Activated CD8-positive, alpha-beta T cell treated with anti-CD3 and anti-CD28 coated beads, Interleukin-2, amount 10 ng/mL, durations not matched to agents 7 days and 5 days (primary cell): ENCODE results near the gene FAM204A. TPM values are rescaled to one million over a fixed set of nuclear protein-coding genes. Genes with fewer than 3 reads are reported as not detected.

Experiments used
- ATAC-seq: fragments of 150-1000 bp; cut with Tn5 transposase; one replicate; pipeline ENCODE4 v1.10.0; 2021; ENCODE audit warnings: moderate library complexity
- CTCF ChIA-PET: fragments of 350-600 bp; sonication (Branson Sonifier 250); formaldehyde crosslinking; loops from one replicate; lab custom pipeline; 2021; ENCODE audit warnings: antibody characterized with exemption; lab: Charles Lee
- POLR2A ChIA-PET: fragments of 350-600 bp; sonication (Branson Sonifier 250); formaldehyde crosslinking; loops from one replicate; lab custom pipeline; 2021; ENCODE audit warnings: antibody characterized with exemption; lab: Charles Lee
- DNase-seq: peaks from one replicate; pipeline ENCODE4 v3.0.0-alpha.2; 2020
- H3K27ac Mint-ChIP-seq: one replicate; pipeline ENCODE4 v1.8.0; 2021; ENCODE audit warnings: mild to moderate bottlenecking, mixed read lengths
- H3K27me3 Mint-ChIP-seq: one replicate; pipeline ENCODE4 v1.8.0; 2021; ENCODE audit warnings: low read depth, mixed read lengths
- H3K36me3 Mint-ChIP-seq: one replicate; pipeline ENCODE4 v1.8.0; 2021; ENCODE audit warnings: low read depth, mixed read lengths
- H3K4me1 Mint-ChIP-seq: one replicate; pipeline ENCODE4 v1.8.0; 2021; ENCODE audit warnings: low read depth, mixed read lengths
- H3K4me3 Mint-ChIP-seq: one replicate; pipeline ENCODE4 v1.8.0; 2021; ENCODE audit warnings: mild to moderate bottlenecking, mixed read lengths
- H3K9me3 Mint-ChIP-seq: one replicate; pipeline ENCODE4 v1.8.0; 2022; ENCODE audit warnings: mixed read lengths; ENCODE audit not compliant: insufficient read depth
- total RNA-seq, 2 experiments: library from RNA; stranded (reverse); gene quantifications; one replicate each; pipeline ENCODE4 v1.2.3, GENCODE V29; 2021

The FAM204A gene
- total RNA-seq, 2 experiments from 2014 or later = 45.4 to 49.4 TPM

- CTCF ChIA-PET = no interaction called here
- H3K27ac Mint-ChIP-seq = no peak overlapping the region
- ATAC-seq (no peak), DNase-seq (no peak)
- H3K36me3 Mint-ChIP-seq = no peaks in the 10 kb centered on the region
- H3K4me1 Mint-ChIP-seq = no peaks in the 10 kb centered on the region
- POLR2A ChIA-PET = no interaction called here
- no peaks in the 10 kb centered on the region for H3K9me3 Mint-ChIP-seq
- peaks cover 39% of the 10 kb centered on the region for H3K27me3 Mint-ChIP-seq
- H3K4me3 Mint-ChIP-seq = no peak overlapping the region
These were observed 13.1 kb upstream of the FAM204A start for GRCh38 chr10:118355234-118355633.

DNA sequence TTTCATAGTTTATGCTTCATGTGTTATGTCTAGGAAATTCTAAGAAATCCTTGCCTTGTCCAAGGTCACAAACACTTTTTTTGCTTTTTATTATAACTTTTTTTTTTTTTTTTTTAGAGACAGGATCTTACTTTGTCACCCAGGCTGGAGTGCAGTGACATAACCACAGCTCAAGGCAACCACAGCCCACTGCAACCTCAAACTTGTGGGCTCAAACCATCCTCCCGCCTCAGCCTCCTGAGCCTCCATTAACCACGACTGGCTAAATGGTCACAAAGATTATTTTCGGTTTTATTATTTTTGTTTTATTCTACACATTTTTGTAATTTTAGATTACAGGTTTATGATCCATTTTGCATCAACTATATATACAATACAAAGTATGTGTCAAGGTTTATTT lies 7.1 kb upstream of the FAM204A start:
- peaks cover 23% of the 10 kb centered on the region for H3K27me3 Mint-ChIP-seq
- peak; percentile 48 for DNase-seq
- POLR2A ChIA-PET = no interaction called here
- peak overlapping the region; percentile 49 for H3K27ac Mint-ChIP-seq
- peaks cover 4% of the 10 kb centered on the region for H3K4me1 Mint-ChIP-seq
- H3K9me3 Mint-ChIP-seq = no peaks in the 10 kb centered on the region
- CTCF ChIA-PET = no interaction called here
- no peak for ATAC-seq
- no peaks in the 10 kb centered on the region for H3K36me3 Mint-ChIP-seq
- no peak overlapping the region for H3K4me3 Mint-ChIP-seq

DNA sequence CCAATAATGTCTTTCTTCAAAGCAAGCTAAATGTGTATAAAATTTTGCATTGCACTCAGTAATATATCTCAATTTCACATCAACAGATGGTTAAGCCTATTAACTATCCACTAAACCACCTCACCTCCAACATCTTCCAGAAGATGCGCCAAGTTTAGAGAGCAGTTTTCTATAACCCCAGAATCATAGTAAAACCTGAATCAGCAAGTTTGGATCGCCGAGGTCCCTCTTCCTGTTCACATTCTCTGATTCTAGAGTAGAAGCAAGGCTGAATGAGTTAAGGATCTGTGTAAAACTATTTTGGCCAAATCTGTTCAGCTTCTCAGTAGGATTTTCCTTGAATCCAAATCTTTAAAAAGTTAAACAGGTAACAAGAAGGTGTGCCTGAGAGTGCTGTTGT lies 1.4 kb upstream of the FAM204A start:
- Mint-ChIP-seq H3K27ac (no peak overlapping the region), H3K27me3 (no peaks in the 10 kb centered on the region), H3K36me3 (peaks cover 3% of the 10 kb centered on the region), H3K9me3 (no peaks in the 10 kb centered on the region), H3K4me3 (no peak overlapping the region), H3K4me1 (peaks cover 31% of the 10 kb centered on the region)
- CTCF ChIA-PET = no interaction called here
- POLR2A ChIA-PET = no interaction called here
- DNase-seq = no peak
- no peak for ATAC-seq

DNA sequence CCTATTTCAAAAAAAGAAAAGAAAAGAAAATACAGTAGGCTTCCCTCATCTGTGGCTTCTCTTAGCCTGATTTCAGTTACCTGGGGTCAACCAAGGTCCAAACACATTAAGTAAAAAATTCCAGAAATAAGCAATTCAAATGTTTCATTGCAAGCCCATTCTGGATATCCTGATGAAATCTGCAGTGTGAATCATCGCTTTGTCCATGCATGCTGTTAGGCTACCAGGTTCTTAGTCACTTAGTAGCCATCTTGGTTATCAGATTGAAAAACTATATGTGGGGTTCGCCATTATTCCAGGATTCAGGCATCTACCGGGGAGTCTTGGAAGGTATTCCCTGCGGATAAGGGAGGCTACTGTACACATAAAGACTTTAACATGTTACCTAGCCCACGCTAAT lies 991 bp upstream of the FAM204A start:
- Mint-ChIP-seq H3K4me1 (peaks cover 31% of the 10 kb centered on the region), H3K4me3 (no peak overlapping the region), H3K27ac (no peak overlapping the region), H3K36me3 (peaks cover 5% of the 10 kb centered on the region), H3K9me3 (no peaks in the 10 kb centered on the region), H3K27me3 (no peaks in the 10 kb centered on the region)
- DNase-seq (no peak), ATAC-seq (no peak)
- CTCF ChIA-PET = no interaction called here
- POLR2A ChIA-PET = no interaction called here

- no peak for DNase-seq
- Mint-ChIP-seq H3K27me3 (no peaks in the 10 kb centered on the region), H3K9me3 (no peaks in the 10 kb centered on the region), H3K4me1 (peaks cover 32% of the 10 kb centered on the region), H3K4me3 (peak overlapping the region; percentile 91), H3K36me3 (peaks cover 5% of the 10 kb centered on the region), H3K27ac (no peak overlapping the region)
- no peak for ATAC-seq
- POLR2A ChIA-PET = no interaction called here
- CTCF ChIA-PET = no interaction called here
These were observed 505 bp upstream of the FAM204A start for GRCh38 chr10:118342638-118343020.

- H3K9me3 Mint-ChIP-seq = no peaks in the 10 kb centered on the region
- H3K27ac Mint-ChIP-seq = no peak overlapping the region
- peaks cover 34% of the 10 kb centered on the region for H3K4me1 Mint-ChIP-seq
- DNase-seq (no peak), ATAC-seq (no peak)
- H3K4me3 Mint-ChIP-seq = peak overlapping the region; percentile 91
- CTCF ChIA-PET = interaction anchor here (1.3 kb wide), 1 partner anchor 119 kb away, joined by 3 read pairs; no protein-coding TSS in a partner anchor
- POLR2A ChIA-PET = no interaction called here
- no peaks in the 10 kb centered on the region for H3K27me3 Mint-ChIP-seq
- peaks cover 11% of the 10 kb centered on the region for H3K36me3 Mint-ChIP-seq
These were observed 1.6 kb downstream of the FAM204A start for GRCh38 chr10:118340486-118340885.

- Mint-ChIP-seq H3K36me3 (peaks cover 17% of the 10 kb centered on the region), H3K27ac (no peak overlapping the region), H3K4me3 (no peak overlapping the region), H3K27me3 (no peaks in the 10 kb centered on the region), H3K4me1 (peaks cover 34% of the 10 kb centered on the region), H3K9me3 (no peaks in the 10 kb centered on the region)
- no peak for DNase-seq
- ATAC-seq = no peak
- POLR2A ChIA-PET = no interaction called here
- CTCF ChIA-PET = interaction anchor here (1.2 kb wide), 1 partner anchor 10 kb away, joined by 3 read pairs; no protein-coding TSS in a partner anchor
These were observed 3.0 kb downstream of the FAM204A start for GRCh38 chr10:118339111-118339510.

- Mint-ChIP-seq H3K27me3 (no peaks in the 10 kb centered on the region), H3K4me1 (peaks cover 27% of the 10 kb centered on the region), H3K27ac (no peak overlapping the region), H3K36me3 (peaks cover 29% of the 10 kb centered on the region), H3K4me3 (no peak overlapping the region), H3K9me3 (no peaks in the 10 kb centered on the region)
- POLR2A ChIA-PET = no interaction called here
- ATAC-seq (no peak), DNase-seq (no peak)
- CTCF ChIA-PET = interaction anchor here (1.1 kb wide), 1 partner anchor 122 kb away, joined by 3 read pairs; no protein-coding TSS in a partner anchor
These were observed 4.8 kb downstream of the FAM204A start for GRCh38 chr10:118337356-118337755.

DNA sequence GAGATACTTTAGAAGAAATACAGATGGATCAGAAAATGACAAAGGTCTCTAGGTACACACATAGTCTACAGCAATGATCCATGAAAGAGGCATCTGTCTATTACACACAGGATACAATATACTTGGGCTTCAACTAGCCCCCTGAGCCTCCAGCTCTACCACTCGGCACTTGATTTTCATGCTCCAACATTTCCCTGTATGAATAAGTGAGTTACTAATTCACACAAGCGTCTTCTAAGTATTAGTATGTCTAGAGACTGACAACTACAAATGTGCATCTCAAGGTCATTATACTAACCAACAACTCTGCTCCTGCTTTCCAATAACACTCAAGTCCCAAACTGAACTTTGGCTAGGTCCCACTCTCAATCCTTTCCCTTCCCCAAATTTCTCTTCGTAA lies 8.3 kb downstream of the FAM204A start:
- Mint-ChIP-seq H3K4me3 (no peak overlapping the region), H3K9me3 (no peaks in the 10 kb centered on the region), H3K4me1 (peaks cover 9% of the 10 kb centered on the region), H3K36me3 (peaks cover 40% of the 10 kb centered on the region), H3K27me3 (no peaks in the 10 kb centered on the region), H3K27ac (no peak overlapping the region)
- CTCF ChIA-PET = no interaction called here
- POLR2A ChIA-PET = no interaction called here
- DNase-seq (no peak), ATAC-seq (no peak)

GRCh38 chr10:118332948-118333710 lies 9.0 kb downstream of the FAM204A start:
- Mint-ChIP-seq H3K36me3 (peaks cover 41% of the 10 kb centered on the region), H3K9me3 (no peaks in the 10 kb centered on the region), H3K27ac (no peak overlapping the region), H3K4me3 (no peak overlapping the region), H3K27me3 (no peaks in the 10 kb centered on the region), H3K4me1 (peaks cover 9% of the 10 kb centered on the region)
- CTCF ChIA-PET = no interaction called here
- ATAC-seq (no peak), DNase-seq (no peak)
- POLR2A ChIA-PET = no interaction called here

DNA sequence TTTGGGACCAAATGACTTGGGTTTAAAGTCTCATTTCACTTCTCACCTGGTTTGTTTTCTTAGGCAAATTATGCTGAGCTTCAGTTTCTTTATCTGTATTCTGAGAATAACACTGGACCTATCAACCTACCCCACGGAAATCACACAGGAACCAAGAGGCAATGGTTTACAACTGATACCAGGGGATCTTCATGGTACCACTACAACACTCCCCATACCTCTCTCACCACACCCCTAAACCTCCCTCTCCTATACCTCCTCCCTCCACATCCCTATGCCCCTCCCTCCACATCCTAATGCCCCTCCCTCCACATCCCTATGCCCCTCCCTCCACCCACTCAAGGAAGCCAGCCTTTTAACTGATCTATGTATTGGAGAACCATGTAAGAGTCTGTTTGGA lies 9.9 kb downstream of the FAM204A start:
- DNase-seq = no peak
- H3K4me3 Mint-ChIP-seq = no peak overlapping the region
- peak; percentile 57 for ATAC-seq
- H3K36me3 Mint-ChIP-seq = peaks cover 45% of the 10 kb centered on the region
- H3K9me3 Mint-ChIP-seq = no peaks in the 10 kb centered on the region
- peaks cover 6% of the 10 kb centered on the region for H3K4me1 Mint-ChIP-seq
- H3K27ac Mint-ChIP-seq = no peak overlapping the region
- no peaks in the 10 kb centered on the region for H3K27me3 Mint-ChIP-seq
- ChIA-PET CTCF (no interaction called here), POLR2A (no interaction called here)

DNA sequence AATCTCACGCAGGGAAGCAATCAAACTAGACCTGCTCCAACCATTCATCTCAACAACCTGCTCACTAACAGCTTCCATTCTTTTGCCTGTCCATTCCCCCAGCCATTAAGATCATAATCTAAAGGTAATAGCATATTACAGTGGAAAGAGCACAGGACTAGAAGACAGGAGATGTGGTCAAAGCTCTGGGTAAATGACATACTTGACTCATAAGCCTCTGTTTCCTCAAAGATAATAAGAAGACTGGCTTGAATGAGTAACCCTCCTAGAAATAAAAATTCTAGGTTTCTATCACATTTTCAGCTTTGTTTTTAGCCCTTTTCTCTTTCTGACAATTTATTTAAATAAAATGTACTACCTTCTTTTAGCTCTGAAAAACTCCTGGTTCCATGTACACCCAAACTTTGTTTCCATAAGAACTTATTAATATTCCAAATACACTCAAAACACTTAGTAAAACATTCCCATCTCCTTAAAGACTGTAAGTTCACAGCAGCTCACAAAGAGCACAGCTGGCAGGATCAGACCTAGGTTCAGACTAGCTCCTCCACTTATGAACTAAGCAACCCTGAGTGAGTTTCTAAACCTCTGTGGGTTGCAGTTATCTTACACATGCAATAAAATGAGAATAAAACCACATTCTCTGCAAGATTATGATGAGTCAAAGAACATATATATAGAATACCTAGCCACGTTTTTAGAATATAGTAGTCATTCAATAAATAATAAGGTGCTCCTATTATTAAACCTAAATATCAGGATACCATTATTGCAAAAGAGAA lies 11.6 kb downstream of the FAM204A start:
- Mint-ChIP-seq H3K4me3 (no peak overlapping the region), H3K9me3 (no peaks in the 10 kb centered on the region), H3K36me3 (peaks cover 43% of the 10 kb centered on the region), H3K27me3 (no peaks in the 10 kb centered on the region), H3K27ac (no peak overlapping the region), H3K4me1 (peaks cover 6% of the 10 kb centered on the region)
- CTCF ChIA-PET = interaction anchor here (1.6 kb wide), 1 partner anchor 8 kb away, joined by 3 read pairs; no protein-coding TSS in a partner anchor
- ATAC-seq = no peak
- POLR2A ChIA-PET = no interaction called here
- no peak for DNase-seq
